ENCODE measurements around the gene SHFL.

DNA sequence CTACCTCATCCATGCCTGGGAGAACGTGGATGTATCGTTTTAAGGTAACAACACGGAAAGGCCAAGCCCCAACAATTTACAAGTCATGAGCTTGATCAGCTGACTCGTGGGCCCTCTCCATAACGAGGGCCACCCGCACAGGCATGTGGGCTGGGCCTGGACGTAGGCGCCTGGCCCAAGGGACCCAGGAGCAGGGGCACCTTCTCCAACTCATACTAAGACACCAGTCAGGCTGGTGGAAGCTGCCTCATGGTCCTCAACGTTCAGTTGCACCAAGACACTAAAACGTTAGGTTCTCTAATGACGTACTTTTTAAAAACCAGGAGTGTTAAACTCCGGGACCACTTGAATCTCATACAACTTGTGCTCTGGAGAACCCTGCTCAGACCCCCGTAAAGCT is 55.4 kb downstream of the SHFL start:
- TF ChIP-seq RARB (CRISPR knock-in tag; IDR thresholded peaks at IDR 0.05) (no peak), BACH2 (CRISPR knock-in tag; IDR thresholded peaks at IDR 0.05; ENCODE audit: borderline replicate concordance) (no peak)
